ENCODE results near the gene ZBTB20. TPM values are rescaled to one million over a fixed set of nuclear protein-coding genes. Genes with fewer than 3 reads are reported as not detected.

The ZBTB20 gene
- polyA plus RNA-seq, 4 donors, result 0.27 to 2.2 (median 1.3) TPM

- DNase-seq (peak; percentile 27 to 39), FAIRE-seq (no peak)
- peaks cover 4 to 11% (median 9%) of the 10 kb centered on the region in 3 donors for H3K4me1 ChIP-seq (ENCODE audit: control insufficient read depth in 3 of 3, insufficient read depth in 2 of 3, low read depth in 1 of 3, low read length in 2 of 3)
- H3K36me3 ChIP-seq (ENCODE audit: control insufficient read depth in 3 of 3, insufficient read depth in 2 of 3, low read depth in 1 of 3, low read length in 3 of 3), result no peaks in the 10 kb centered on the region
- H3K27ac ChIP-seq (ENCODE audit: low read depth in 1 of 3, low read length in 2 of 3), result no peak overlapping the region
- no peaks in the 10 kb centered on the region for H3K9me3 ChIP-seq (ENCODE audit: control insufficient read depth in 2 of 2, insufficient read depth in 1 of 2, low read depth in 1 of 2, low read length in 1 of 2)
- 70 to 88% (median 81%) methylated on average over 4 of the region's 4 CpGs for WGBS, 3 donors
- no peaks in the 10 kb centered on the region for H3K27me3 ChIP-seq (ENCODE audit: control insufficient read depth in 3 of 3, insufficient read depth in 3 of 3, low read length in 3 of 3)
- no peak overlapping the region for H3K4me3 ChIP-seq (ENCODE audit: low read depth in 1 of 3, low read length in 3 of 3)
Measured at GRCh38 chr3:114707252-114707860, 439.7 kb downstream of the ZBTB20 start.

- no peaks in the 10 kb centered on the region for H3K27me3 ChIP-seq (ENCODE audit: control insufficient read depth in 3 of 3, insufficient read depth in 3 of 3, low read length in 3 of 3)
- DNase-seq (peak; percentile 35 to 63), FAIRE-seq (no peak)
- no peak overlapping the region for H3K4me3 ChIP-seq (ENCODE audit: low read depth in 1 of 3, low read length in 3 of 3)
- WGBS, 3 donors, result 37 to 63% (median 58%) methylated on average over 3 of the region's 3 CpGs
- H3K9me3 ChIP-seq (ENCODE audit: control insufficient read depth in 2 of 2, insufficient read depth in 1 of 2, low read depth in 1 of 2, low read length in 1 of 2), result no peaks in the 10 kb centered on the region
- peaks cover 0 to 2% (median 0%) of the 10 kb centered on the region in 3 donors for H3K36me3 ChIP-seq (ENCODE audit: control insufficient read depth in 3 of 3, insufficient read depth in 2 of 3, low read depth in 1 of 3, low read length in 3 of 3)
- H3K27ac ChIP-seq (ENCODE audit: low read depth in 1 of 3, low read length in 2 of 3), result peak overlapping the region in 1 of 3 donors; percentile 44
- H3K4me1 ChIP-seq (ENCODE audit: control insufficient read depth in 3 of 3, insufficient read depth in 2 of 3, low read depth in 1 of 3, low read length in 2 of 3), result peaks cover 4 to 11% (median 9%) of the 10 kb centered on the region in 3 donors
Measured at GRCh38 chr3:114706591-114707232, 440.4 kb downstream of the ZBTB20 start.

GRCh38 chr3:114700637-114701234, 446.4 kb downstream of the ZBTB20 start:
- H3K27me3 ChIP-seq (ENCODE audit: control insufficient read depth in 3 of 3, insufficient read depth in 3 of 3, low read length in 3 of 3), result no peaks in the 10 kb centered on the region
- no peak overlapping the region for H3K27ac ChIP-seq (ENCODE audit: low read depth in 1 of 3, low read length in 2 of 3)
- H3K36me3 ChIP-seq (ENCODE audit: control insufficient read depth in 3 of 3, insufficient read depth in 2 of 3, low read depth in 1 of 3, low read length in 3 of 3), result peaks cover 0 to 2% (median 0%) of the 10 kb centered on the region in 3 donors
- no peaks in the 10 kb centered on the region for H3K4me1 ChIP-seq (ENCODE audit: control insufficient read depth in 3 of 3, insufficient read depth in 2 of 3, low read depth in 1 of 3, low read length in 2 of 3)
- 53 to 68% (median 63%) methylated on average over 1 of the region's 1 CpG for WGBS, 3 donors
- DNase-seq, result no peak
- no peak for FAIRE-seq
- no peaks in the 10 kb centered on the region for H3K9me3 ChIP-seq (ENCODE audit: control insufficient read depth in 2 of 2, insufficient read depth in 1 of 2, low read depth in 1 of 2, low read length in 1 of 2)
- no peak overlapping the region for H3K4me3 ChIP-seq (ENCODE audit: low read depth in 1 of 3, low read length in 3 of 3)

- WGBS, 3 donors, result 75 to 93% (median 92%) methylated on average over 5 of the region's 5 CpGs
- Histone ChIP-seq H3K9me3 (ENCODE audit: control insufficient read depth in 2 of 2, insufficient read depth in 1 of 2, low read depth in 1 of 2, low read length in 1 of 2) (no peaks in the 10 kb centered on the region), H3K4me1 (ENCODE audit: control insufficient read depth in 3 of 3, insufficient read depth in 2 of 3, low read depth in 1 of 3, low read length in 2 of 3) (no peaks in the 10 kb centered on the region), H3K36me3 (ENCODE audit: control insufficient read depth in 3 of 3, insufficient read depth in 2 of 3, low read depth in 1 of 3, low read length in 3 of 3) (peaks cover 0 to 2% (median 0%) of the 10 kb centered on the region in 3 donors), H3K27ac (ENCODE audit: low read depth in 1 of 3, low read length in 2 of 3) (no peak overlapping the region), H3K27me3 (ENCODE audit: control insufficient read depth in 3 of 3, insufficient read depth in 3 of 3, low read length in 3 of 3) (no peaks in the 10 kb centered on the region), H3K4me3 (ENCODE audit: low read depth in 1 of 3, low read length in 3 of 3) (no peak overlapping the region)
- FAIRE-seq, result no peak
- DNase-seq, result no peak
Measured at GRCh38 chr3:114698146-114699105, 448.7 kb downstream of the ZBTB20 start.

- no peak for DNase-seq
- Histone ChIP-seq H3K36me3 (ENCODE audit: control insufficient read depth in 3 of 3, insufficient read depth in 2 of 3, low read depth in 1 of 3, low read length in 3 of 3) (peaks cover 0 to 2% (median 0%) of the 10 kb centered on the region in 3 donors), H3K4me3 (ENCODE audit: low read depth in 1 of 3, low read length in 3 of 3) (no peak overlapping the region), H3K9me3 (ENCODE audit: control insufficient read depth in 2 of 2, insufficient read depth in 1 of 2, low read depth in 1 of 2, low read length in 1 of 2) (no peaks in the 10 kb centered on the region), H3K27me3 (ENCODE audit: control insufficient read depth in 3 of 3, insufficient read depth in 3 of 3, low read length in 3 of 3) (no peaks in the 10 kb centered on the region), H3K27ac (ENCODE audit: low read depth in 1 of 3, low read length in 2 of 3) (no peak overlapping the region), H3K4me1 (ENCODE audit: control insufficient read depth in 3 of 3, insufficient read depth in 2 of 3, low read depth in 1 of 3, low read length in 2 of 3) (no peaks in the 10 kb centered on the region)
- 80 to 89% (median 81%) methylated on average over 4 of the region's 4 CpGs for WGBS, 3 donors
- no peak for FAIRE-seq
Measured at GRCh38 chr3:114697401-114697800, 449.7 kb downstream of the ZBTB20 start.

- no peaks in the 10 kb centered on the region for H3K27me3 ChIP-seq (ENCODE audit: control insufficient read depth in 3 of 3, insufficient read depth in 3 of 3, low read length in 3 of 3)
- no peaks in the 10 kb centered on the region for H3K36me3 ChIP-seq (ENCODE audit: control insufficient read depth in 3 of 3, insufficient read depth in 2 of 3, low read depth in 1 of 3, low read length in 3 of 3)
- H3K4me1 ChIP-seq (ENCODE audit: control insufficient read depth in 3 of 3, insufficient read depth in 2 of 3, low read depth in 1 of 3, low read length in 2 of 3), result no peaks in the 10 kb centered on the region
- H3K27ac ChIP-seq (ENCODE audit: low read depth in 1 of 3, low read length in 2 of 3), result no peak overlapping the region
- no peak for FAIRE-seq
- H3K9me3 ChIP-seq (ENCODE audit: control insufficient read depth in 2 of 2, insufficient read depth in 1 of 2, low read depth in 1 of 2, low read length in 1 of 2), result no peaks in the 10 kb centered on the region
- no peak overlapping the region for H3K4me3 ChIP-seq (ENCODE audit: low read depth in 1 of 3, low read length in 3 of 3)
- 90 to 94% (median 94%) methylated on average over 1 of the region's 1 CpG for WGBS, 3 donors
- DNase-seq, result no peak
Measured at GRCh38 chr3:114694251-114694650, 452.8 kb downstream of the ZBTB20 start.

GRCh38 chr3:114691871-114692270, 455.2 kb downstream of the ZBTB20 start:
- DNase-seq (no peak), FAIRE-seq (no peak)
- WGBS, 3 donors, result 64 to 70% (median 64%) methylated on average over 3 of the region's 3 CpGs
- Histone ChIP-seq H3K27me3 (ENCODE audit: control insufficient read depth in 3 of 3, insufficient read depth in 3 of 3, low read length in 3 of 3) (no peaks in the 10 kb centered on the region), H3K27ac (ENCODE audit: low read depth in 1 of 3, low read length in 2 of 3) (no peak overlapping the region), H3K4me1 (ENCODE audit: control insufficient read depth in 3 of 3, insufficient read depth in 2 of 3, low read depth in 1 of 3, low read length in 2 of 3) (no peaks in the 10 kb centered on the region), H3K4me3 (ENCODE audit: low read depth in 1 of 3, low read length in 3 of 3) (no peak overlapping the region), H3K36me3 (ENCODE audit: control insufficient read depth in 3 of 3, insufficient read depth in 2 of 3, low read depth in 1 of 3, low read length in 3 of 3) (no peaks in the 10 kb centered on the region), H3K9me3 (ENCODE audit: control insufficient read depth in 2 of 2, insufficient read depth in 1 of 2, low read depth in 1 of 2, low read length in 1 of 2) (no peaks in the 10 kb centered on the region)

- Histone ChIP-seq H3K36me3 (ENCODE audit: control insufficient read depth in 3 of 3, insufficient read depth in 2 of 3, low read depth in 1 of 3, low read length in 3 of 3) (no peaks in the 10 kb centered on the region), H3K9me3 (ENCODE audit: control insufficient read depth in 2 of 2, insufficient read depth in 1 of 2, low read depth in 1 of 2, low read length in 1 of 2) (no peaks in the 10 kb centered on the region), H3K27ac (ENCODE audit: low read depth in 1 of 3, low read length in 2 of 3) (no peak overlapping the region), H3K4me1 (ENCODE audit: control insufficient read depth in 3 of 3, insufficient read depth in 2 of 3, low read depth in 1 of 3, low read length in 2 of 3) (no peaks in the 10 kb centered on the region), H3K27me3 (ENCODE audit: control insufficient read depth in 3 of 3, insufficient read depth in 3 of 3, low read length in 3 of 3) (no peaks in the 10 kb centered on the region), H3K4me3 (ENCODE audit: low read depth in 1 of 3, low read length in 3 of 3) (no peak overlapping the region)
- peak; percentile 23 for FAIRE-seq
- WGBS, 3 donors, result 96 to 100% (median 100%) methylated on average over 1 of the region's 1 CpG
- no peak for DNase-seq
Measured at GRCh38 chr3:114690911-114691310, 456.2 kb downstream of the ZBTB20 start.
